ENCODE results near the gene SEPTIN10.
A peak's percentile ranks its signal among the peaks of the same experiment; 100 is the strongest.

Gene SEPTIN10

GRCh38 chr2:109609352-109610024 is 4.3 kb downstream of the SEPTIN10 start (continued):
- TF ChIP-seq ZNF488 (tag by site-specific recombination; IDR thresholded peaks at IDR 0.05) (no peak), ZNF529 (tag by site-specific recombination; IDR thresholded peaks at IDR 0.05; ENCODE audit: insufficient replicate concordance) (no peak), GLIS2 (tag by site-specific recombination; IDR thresholded peaks at IDR 0.05) (no peak), ZXDB (tag by site-specific recombination; IDR thresholded peaks at IDR 0.05) (0 out of 2 replicates have a peak, but pooled peaks have one; percentile 32), KLF1 (tag by site-specific recombination; IDR thresholded peaks at IDR 0.05) (no peak), ZNF785 (tag by site-specific recombination; IDR thresholded peaks at IDR 0.05) (no peak), PRDM6 (tag by site-specific recombination; IDR thresholded peaks at IDR 0.05) (peak; percentile 44), ZNF350 (tag by site-specific recombination; IDR thresholded peaks at IDR 0.05) (no peak), SCRT1 (tag by site-specific recombination; IDR thresholded peaks at IDR 0.05; ENCODE audit: borderline replicate concordance) (no peak), OSR2 (tag by site-specific recombination; IDR thresholded peaks at IDR 0.05) (0 out of 2 replicates have a peak, but pooled peaks have one; percentile 5), ZNF76 (tag by site-specific recombination; IDR thresholded peaks at IDR 0.05; ENCODE audit: borderline replicate concordance, low read depth) (no peak; the same call in 1 of the 2 replicates), ZNF175 (tag by site-specific recombination; IDR thresholded peaks at IDR 0.05) (no peak), ZNF239 (tag by site-specific recombination; IDR thresholded peaks at IDR 0.05) (no peak), KLF9 (tag by site-specific recombination; IDR thresholded peaks at IDR 0.05; ENCODE audit: low read depth) (no peak), ZNF600 (tag by site-specific recombination; IDR thresholded peaks at IDR 0.05) (0 out of 2 replicates have a peak, but pooled peaks have one; percentile 27), ZNF362 (tag by site-specific recombination; IDR thresholded peaks at IDR 0.05) (peak; percentile 49; the same call in 1 of the 2 replicates), ZNF639 (tag by site-specific recombination; IDR thresholded peaks at IDR 0.05) (no peak), ZNF10 (tag by site-specific recombination; IDR thresholded peaks at IDR 0.05) (no peak), ZBTB11 (tag by site-specific recombination; conservative IDR thresholded peaks at IDR 0.05; ENCODE audit: low read depth) (no peak), MEIS1 (CRISPR knock-in tag; IDR thresholded peaks at IDR 0.05; ENCODE audit: borderline replicate concordance) (no peak), YY1 (tag by site-specific recombination; IDR thresholded peaks at IDR 0.05) (no peak), ZNF311 (tag by site-specific recombination; IDR thresholded peaks at IDR 0.05; ENCODE audit: borderline replicate concordance) (no peak), ZNF423 (tag by site-specific recombination; IDR thresholded peaks at IDR 0.05) (no peak), ZNF571 (tag by site-specific recombination; IDR thresholded peaks at IDR 0.05) (no peak), FEZF1 (tag by site-specific recombination; IDR thresholded peaks at IDR 0.05) (0 out of 2 replicates have a peak, but pooled peaks have one; percentile 14), ZBTB26 (tag by site-specific recombination; optimal IDR thresholded peaks at IDR 0.05) (no peak), IKZF3 (tag by site-specific recombination; IDR thresholded peaks at IDR 0.05) (no peak), REPIN1 (tag by site-specific recombination; IDR thresholded peaks at IDR 0.05; ENCODE audit: low read depth) (no peak), HOXA7 (CRISPR knock-in tag; IDR thresholded peaks at IDR 0.05; ENCODE audit: borderline replicate concordance) (no peak), ZNF830 (tag by site-specific recombination; IDR thresholded peaks at IDR 0.05; ENCODE audit: low read depth) (no peak), ZNF530 (tag by site-specific recombination; IDR thresholded peaks at IDR 0.05; ENCODE audit: low read depth) (no peak)
